Measurements from ENCODE around the gene PPP1R3G.

Gene PPP1R3G

DNA sequence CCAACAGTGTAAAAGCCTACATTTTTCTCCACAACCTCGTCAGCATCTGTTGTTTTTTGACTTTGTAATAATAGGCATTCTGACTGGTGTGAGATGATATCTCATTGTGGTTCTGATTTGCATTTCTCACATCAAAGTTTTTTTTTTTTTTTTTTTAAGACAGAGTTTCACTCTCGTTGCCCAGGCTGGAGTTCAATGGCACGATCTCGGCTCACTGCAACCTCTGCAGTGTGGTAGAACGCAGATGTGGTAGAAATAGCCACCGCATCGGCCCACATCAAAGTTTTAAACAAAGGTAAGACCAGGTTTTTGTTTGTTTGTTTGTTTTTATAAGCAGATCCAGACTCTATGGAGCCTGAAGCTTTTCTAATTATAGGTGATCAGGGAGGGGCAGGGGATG, 12.7 kb upstream of the PPP1R3G start:
- peak in 1 of 5 experiments; percentile 80 for DNase-seq

DNA sequence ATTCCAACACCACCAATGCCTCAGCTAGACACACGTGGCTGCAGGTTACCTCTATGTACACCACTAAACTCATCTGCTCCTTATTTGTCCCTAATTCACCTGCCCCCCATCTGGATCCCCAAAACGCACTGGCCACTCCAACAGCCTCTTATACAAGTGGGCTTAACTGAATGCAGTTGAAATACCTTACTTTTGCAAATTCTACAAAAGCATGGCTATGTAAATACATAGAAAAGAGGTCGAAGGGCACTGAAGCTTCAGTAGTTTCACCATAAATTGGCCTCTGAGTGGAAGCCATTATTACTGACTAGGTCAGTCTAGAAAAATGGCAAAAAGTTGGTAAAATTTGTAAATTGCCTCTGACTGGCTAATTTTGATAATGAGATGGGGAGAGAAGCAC, 11.1 kb upstream of the PPP1R3G start:
- no peak for DNase-seq

DNA sequence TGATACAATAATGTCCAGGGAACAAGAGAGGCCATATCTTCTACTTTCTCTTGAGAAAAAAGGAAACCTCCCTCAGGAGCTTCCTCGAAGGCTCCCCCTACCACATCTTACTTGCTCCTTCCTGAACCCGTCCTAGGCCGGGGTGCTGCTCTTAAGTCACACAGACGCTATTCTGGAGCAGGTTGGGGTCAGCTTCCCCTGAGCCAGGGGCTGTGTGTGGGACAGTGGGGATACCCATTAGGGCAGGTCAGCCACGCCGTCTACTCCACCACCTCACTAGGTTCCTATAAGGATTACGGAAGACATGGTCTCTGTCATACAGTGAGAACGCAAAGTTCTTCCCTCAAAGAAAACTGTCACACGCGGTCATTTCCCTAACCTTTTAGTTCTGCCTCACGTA, 8.2 kb upstream of the PPP1R3G start:
- no peak for DNase-seq

DNA sequence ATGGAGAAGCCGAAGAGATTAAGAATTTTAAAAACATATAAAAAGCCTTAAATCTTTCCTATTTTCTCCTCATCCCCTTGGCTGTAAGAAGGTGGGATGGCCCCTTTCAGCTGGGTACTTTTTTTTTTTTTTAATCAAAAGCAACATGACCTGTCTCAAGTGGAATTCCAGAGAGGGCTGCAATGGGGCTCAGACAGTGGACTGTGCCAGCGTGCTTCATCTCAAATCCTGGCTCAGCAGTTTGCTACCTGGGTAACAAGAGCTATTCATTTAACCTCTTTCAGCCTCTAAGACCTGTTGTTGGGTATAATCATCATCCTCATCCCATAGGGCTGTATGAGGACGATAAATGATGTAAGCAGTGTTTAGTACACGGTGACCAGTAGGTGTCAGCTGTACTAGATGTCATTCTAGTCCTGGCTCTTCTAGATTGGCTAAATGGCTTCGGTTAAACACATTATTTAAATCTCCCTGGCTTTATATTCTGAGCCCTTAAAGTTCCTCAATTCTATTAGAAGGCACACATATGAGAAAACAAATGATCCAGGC, 6.9 kb upstream of the PPP1R3G start:
- peak in 1 of 5 experiments; percentile 24 for DNase-seq

DNA sequence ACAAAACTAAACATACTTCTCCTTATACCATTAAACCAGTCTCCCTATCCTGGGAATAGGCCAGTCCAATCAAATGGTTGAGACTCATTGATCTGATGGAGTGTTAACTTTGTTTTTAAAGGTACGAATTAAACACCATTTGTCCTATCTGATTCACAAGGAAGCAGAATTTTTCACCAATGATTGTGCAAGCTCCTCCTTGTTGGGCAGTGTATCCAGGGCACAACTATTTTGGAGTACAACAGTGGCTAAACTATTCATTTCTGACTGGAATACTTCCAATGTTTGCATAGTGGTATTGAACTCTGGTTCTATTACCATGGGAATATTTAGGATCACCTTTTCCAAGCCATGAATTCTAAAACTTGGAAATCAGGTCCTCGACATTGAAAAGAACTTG, 5.4 kb upstream of the PPP1R3G start:
- no peak for DNase-seq

DNA sequence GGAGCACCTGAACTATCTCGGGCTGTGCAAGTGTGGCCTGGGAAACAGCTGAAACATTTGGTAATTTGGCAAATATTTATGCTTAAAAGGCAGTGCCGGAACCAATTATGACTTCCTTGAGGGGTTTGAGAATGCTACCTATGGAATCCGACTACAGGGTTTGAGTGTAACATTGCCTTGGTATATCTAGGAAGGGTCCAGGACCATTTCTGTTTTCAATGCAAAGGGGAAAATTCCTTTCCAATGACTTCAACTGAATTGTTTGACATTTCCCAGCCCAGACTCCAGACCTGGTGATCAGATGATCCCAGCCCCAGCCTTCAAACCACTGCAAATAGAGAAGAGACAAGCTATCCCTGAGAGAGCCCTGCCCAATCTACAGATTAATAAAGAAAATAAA, 4.6 kb upstream of the PPP1R3G start:
- no peak for DNase-seq

DNA sequence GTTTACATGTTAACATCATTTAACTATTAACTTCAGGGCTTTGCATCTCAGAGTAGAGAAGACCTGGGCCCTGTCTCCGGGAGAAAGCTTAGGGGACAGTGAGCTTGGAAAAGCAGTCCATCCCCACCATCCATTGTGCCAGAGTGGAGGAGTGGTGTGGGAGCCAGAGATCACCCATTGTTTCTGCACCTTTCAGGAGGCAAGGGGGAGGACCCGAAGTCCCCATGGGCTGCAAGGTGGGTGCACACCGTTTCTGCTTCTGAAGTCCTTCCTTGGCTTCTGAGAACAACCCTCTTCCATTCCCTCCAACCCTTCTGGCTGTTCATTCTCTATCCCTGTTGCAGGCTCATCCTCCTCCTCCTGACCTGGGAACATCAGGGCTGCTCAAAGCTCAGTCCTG, 4.0 kb upstream of the PPP1R3G start:
- no peak for DNase-seq

DNA sequence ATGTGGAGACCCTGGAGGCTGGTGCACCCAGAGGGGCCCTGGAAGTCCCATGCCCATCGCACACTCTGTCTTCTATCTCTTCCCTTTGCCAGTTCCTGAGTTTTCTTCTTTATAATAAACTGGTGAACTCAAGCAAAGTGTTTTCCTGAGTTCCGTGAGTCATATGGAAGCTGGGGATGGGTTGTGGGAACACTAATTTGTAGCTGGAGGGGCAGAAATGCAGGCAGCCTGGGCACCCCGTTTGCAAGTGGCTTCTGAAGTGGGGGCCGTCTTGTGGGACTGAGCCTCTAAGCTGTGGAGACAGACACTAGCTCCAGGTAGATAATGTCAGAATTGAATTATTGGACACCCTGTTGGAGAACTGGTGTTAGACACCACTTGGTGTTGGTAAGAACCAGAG, 3.2 kb upstream of the PPP1R3G start:
- DNase-seq, result no peak

DNA sequence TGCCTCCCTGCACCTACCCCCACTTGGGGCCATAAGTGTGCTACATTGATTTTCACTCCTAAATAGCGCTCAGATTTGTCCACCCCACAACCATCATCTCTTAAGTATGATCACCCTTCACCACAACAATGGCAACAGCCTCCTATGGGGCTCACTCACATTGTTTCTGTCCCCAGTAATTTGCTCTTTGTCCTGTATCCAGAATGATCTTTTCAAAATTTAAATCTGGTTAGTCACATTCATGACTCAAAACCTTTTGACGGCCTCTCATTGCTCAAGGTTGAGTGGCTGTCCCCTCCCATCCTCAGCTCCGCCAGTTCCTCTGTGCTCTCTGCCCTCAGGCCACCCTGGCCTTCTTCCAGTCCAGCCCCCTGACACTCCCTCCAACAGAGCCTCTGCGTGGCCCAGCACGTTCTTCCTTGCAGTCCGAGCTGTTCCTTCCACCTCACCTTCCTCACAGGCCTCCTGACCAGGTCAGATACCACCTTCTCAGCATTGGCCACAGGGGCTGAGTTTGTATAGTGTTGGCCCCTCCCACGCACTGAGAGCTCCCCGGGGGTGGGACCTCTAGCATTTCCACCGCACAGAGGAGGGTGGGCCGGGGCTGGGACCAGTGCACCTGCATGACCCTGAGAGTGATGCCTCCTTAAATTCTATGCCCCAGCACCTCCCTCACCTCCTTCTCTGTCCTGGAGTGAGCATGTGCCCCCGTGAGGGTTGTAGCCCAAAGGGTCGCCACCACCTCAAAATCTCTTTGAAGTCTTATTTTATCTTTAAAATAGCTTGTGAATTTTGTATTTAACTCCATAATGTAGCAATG, 2.4 kb upstream of the PPP1R3G start:
- no peak for DNase-seq

DNA sequence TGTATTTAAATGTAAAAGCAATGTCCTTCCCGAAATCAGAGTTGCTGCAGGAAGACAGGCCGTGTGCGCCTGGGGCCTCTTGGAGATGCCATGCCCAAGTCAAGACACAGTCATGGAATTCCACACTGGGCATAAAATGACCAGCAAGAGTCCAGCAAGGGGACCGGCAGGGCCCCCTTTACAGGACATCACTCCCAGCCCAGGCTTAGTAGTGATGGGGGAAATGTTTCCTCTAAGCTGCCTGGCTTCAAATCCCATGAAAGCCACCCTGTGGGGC, 1.9 kb upstream of the PPP1R3G start:
- no peak for DNase-seq

DNA sequence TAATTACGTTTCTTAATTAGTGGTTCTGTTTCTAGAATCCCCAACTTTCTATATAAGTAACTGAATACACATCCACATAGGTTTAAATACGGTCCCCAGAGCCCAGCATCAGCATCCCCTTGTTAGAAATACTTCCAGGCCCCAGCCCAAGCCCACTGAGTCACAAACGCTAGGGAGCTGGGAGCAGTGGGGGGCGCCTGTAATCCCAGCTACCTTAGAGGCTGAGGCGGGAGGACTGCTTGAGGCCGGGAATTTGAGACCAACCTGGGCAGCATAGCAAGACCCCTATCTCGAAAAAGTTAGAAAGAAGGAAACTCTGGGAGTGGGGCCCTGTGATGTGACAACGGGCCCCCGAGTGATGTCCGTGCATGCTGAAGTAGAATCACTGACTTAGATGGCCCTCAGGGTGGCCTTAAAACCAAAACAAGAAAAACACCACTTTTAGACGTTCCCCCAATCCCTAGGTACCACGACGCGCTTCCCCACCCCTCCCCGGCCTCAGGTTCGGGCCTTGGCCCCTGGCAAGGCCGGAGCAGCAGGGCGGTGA, 1.3 kb upstream of the PPP1R3G start:
- no peak for DNase-seq

DNA sequence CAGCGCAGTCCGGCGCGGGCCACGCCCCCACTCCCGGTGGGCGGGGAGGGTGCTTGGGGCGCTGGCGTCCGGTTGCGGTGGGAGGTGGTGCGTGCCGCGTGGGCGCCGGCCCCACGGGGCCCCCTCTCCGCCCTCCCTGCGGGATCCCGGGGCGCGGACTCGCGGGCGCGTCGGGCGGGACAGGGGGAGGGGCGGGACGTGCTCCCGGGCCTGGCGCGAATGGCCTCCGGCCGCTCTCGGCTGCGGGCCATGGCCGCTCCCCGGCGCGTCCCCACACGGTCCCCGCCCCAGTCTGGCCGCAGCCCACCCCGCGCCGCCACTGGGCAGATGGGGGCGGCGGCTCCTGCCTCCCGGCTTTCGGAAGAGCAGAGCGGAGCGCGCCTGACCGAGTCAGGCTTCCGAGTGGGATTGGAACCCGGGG, 771 bp upstream of the PPP1R3G start:
- no peak for DNase-seq

DNA sequence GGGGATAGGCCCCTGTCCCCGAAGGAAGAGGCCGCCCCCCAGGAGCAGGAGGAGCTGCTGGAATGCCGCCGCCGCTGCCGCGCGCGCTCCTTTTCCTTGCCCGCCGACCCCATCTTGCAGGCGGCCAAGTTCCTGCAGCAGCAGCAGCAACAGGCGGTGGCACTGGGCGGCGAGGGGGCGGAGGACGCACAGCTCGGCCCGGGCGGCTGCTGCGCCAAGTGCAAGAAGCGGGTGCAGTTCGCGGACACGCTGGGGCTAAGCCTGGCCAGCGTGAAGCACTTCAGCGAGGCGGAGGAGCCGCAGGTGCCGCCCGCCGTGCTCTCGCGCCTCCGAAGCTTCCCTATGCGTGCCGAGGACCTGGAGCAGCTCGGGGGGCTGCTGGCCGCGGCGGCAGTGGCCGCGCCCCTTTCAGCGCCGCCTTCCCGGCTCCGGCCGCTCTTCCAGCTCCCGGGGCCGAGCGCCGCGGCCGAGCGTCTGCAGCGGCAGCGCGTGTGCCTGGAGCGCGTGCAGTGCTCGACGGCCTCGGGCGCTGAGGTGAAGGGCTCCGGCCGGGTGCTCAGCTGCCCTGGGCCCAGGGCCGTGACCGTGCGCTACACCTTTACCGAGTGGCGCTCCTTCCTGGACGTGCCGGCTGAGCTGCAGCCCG, 630 bp downstream of the PPP1R3G start:
- peak in 1 of 5 experiments; percentile 50 for DNase-seq

DNA sequence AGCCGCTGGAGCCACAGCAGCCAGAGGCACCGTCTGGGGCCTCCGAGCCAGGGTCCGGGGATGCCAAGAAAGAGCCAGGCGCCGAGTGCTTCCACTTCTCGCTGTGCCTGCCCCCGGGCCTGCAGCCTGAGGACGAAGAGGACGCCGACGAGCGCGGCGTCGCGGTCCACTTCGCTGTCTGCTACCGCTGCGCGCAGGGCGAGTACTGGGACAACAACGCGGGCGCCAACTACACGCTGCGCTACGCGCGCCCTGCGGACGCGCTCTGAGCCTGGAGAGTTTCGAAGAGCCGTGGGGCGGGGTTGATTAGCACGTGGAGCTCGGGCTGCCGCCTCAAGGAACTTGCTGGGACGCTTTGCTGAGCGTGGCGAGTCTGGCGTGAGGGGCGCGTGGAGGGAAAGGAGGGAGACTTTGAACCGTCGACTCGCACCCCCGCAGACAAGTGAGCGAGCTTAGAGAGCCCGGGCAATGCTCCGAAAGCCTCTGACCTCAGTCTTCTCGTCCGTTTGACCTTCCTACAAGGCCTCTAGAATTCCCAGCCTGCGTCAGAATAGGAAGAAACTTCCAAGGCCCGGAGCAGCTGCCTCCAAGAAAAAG, 1.3 kb downstream of the PPP1R3G start:
- DNase-seq, result peak in 1 of 5 experiments; percentile 30

DNA sequence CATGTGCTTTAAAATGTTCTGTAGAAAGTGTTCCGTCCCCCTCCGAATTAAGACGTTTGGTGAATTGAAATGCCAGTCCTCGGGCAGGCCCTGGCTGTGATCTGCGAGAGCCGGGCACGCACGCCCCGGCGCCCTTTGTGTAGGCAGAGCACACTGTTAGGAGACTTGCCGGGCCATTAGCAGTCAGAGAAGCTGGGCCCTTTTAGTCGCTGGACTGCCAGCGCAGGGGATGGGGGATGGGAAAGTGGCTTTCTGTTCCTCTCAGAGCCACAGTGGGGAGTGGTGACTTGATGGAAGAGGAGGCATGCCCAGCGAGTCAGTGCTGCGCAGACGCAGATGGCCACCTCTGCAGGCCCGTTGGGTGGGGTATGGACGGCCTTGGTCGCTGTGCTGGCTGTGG, 2.2 kb downstream of the PPP1R3G start:
- DNase-seq, result no peak

DNA sequence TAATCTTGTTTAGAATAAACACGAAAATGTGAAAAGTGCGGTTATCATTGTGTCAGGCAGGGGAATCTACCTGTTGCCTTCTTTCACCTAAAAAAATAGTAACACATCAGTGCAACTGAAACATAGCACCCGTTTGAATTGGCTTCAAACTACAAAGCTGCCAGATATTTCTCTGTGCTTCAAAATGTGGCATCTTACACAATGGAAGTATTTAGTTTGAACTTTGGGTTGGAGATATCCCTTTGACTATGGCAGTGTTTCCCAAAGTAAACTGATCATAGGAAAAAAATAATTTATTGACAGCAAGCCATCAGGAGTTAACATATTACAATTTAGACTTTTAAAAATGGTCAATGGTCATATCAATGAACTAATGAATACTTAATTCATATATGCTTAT, 3.6 kb downstream of the PPP1R3G start:
- DNase-seq, result no peak

DNA sequence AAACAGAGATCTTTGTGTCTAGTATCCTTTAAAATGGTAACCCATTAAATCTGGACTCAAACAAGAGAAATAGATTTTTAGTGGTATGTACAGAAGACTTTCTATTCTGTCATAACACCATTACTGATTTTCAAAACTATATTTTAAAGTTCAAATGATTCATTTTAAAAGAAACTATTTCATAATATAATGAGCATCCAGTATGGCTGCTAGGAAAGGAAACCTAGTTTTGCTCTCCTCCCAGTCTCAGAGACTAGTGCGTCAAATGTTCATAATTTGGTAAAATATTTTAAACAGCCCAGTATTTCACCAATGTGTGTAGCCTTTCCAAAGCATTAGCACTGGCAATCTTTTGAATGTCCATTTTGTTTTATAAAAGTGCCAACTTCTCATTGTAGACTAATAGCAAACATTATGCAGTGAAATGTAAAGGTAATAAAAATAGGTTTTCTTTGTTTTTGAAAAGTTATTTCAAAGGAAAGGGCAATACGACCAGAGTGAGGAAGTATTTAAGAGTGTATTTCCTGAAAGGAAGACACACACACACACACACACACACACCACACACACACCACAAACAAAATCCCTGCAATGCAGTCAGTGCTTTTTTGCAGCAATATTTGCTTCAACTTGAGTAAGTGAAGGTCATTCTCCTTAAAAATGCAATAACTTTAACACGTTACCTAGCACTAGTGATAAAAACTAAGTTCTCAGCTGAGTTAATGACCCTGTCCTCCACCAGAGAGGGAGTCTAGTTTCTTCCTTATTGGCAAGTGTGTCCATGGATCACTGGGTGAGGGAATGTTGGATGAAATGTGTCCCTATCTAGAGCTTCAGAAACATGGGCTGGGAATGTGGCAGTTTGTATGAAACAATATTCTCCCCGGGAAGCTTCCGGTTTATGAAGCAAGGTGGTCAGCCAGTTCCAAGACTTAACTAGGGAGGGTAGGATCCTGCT, 4.6 kb downstream of the PPP1R3G start:
- no peak for DNase-seq

DNA sequence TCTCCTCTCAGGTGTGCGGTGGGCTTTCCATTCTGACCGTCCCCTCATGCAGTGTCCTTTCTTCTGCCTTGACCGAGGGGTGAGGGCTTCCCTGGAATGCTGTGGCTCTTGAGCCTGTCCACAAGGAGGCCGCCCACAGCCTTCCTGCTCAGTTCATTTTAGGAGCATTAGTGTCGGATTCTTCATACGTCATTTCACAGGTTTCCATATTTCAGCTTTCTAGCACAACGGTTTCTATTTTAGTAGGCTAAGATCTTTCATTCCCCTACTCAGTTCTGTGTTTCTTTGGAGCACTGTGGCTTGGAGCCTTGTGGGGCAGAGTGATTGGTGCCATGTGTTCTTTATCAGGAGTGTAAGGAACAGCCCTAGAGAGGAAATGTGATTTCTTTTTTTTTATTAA, 5.5 kb downstream of the PPP1R3G start:
- no peak for DNase-seq

DNA sequence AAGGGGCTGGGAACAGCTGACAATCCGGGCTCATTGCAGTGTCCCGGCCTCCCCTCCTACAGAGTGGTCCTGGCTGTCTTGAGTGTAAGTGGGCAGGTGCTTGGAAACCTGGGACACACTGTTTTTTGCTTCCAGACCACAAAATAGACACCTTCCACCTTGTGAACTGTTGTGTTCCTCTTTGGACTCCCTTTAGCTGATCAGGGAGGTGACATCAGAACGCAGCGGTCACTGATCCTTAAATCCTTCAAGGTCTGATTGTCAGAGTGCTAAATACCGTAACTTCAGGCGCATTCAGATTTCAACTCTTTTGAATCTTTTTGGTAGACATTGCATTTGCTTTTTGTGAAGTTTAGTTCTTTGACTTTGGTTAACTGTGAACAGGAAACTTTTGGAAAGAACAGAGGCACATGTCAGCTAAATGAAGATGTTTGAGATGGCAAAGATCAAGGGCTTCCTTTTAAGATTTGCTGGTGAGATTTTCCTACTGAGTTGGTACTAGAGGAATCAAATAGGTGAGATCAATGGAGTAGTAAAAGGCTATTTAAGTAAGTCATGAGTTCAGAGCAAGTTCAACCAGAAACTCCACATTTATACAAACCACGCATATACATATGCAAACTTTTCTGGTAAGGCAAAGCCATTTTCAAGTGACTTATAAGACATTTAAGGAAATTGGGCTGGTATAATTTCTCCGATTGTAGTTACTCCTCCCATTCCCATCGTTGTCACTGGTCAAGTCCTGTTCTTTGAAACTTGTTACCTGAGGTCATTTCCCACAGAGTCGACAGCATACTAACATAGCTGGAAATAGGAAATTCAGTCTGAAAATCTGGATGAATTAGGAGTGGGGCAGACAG, 6.3 kb downstream of the PPP1R3G start:
- no peak for DNase-seq

DNA sequence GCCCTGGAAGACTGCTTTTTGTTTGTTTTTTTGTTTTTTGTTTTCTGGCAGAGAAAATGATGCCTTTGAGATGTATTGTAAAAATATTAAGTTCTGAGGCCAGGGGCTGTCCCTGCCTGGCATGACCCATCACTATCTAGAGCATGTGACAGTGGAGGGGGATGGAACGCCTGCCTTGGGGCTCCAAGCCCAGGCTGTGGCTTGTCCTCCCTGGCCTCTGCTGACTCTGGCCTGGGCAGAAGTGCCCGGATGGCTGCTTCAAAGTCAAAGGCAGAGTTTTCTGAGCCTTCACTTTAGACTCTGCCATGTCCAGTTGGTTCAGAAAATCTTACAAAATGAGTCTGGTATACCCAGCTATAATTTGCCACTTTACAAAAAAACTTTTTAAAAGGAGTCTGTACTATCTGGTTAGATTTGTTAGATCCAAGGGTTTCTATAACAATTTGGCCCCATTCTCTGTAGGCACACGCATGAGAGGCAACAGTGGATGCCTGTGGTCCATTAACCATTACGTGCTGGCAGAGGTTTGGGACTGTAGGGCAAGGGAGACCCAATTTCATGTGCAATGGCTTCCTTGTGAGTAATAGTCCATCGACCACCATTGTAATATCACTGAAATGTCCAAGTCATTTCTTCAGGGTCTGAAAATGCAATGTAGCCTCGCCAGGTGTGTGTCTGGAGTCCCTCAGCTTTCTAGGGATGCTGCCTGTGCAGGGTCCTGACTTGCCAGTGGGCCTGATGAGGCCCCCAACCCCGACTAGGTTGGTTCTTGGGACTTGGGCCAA, 8.3 kb downstream of the PPP1R3G start:
- no peak for DNase-seq

DNA sequence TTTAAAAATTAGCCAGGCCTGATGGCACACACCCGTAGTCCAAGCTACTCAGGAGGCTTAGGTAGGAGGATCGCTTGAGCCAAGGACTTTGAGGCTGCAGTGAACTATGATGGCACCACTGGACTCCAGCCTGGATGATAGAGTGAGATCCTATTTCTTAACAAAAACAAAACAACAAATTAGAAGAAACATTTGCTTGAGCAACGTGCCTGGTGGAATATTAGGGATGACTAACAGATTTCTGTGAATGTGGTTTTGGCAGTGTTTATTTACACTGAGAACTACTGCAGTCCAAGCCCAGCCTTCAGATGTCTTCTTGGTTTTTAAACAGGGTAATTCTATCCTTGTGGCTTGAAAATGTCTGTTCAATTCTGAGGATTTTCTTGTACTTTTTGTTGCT, 9.2 kb downstream of the PPP1R3G start:
- no peak for DNase-seq
